DND-41 (cell line): ENCODE results near the gene CSTB.

ENCODE experiments used
- ATAC-seq: fragments of 200-7000 bp; cut with Tn5 transposase; 3 replicates; pipeline ENCODE4 v1.9.1; 2021; ENCODE audit warnings: low read depth; ENCODE audit not compliant: insufficient read depth
- DNase-seq: peaks from one replicate; pipeline ENCODE4 v3.0.0-alpha.2; 2020
- H2AFZ ChIP-seq: 2 replicates; pipeline ENCODE4 v1.6.0; 2012; ENCODE audit warnings: low read depth, low read length
- H3K27ac ChIP-seq: 2 replicates; pipeline ENCODE4 v1.5.1; 2012; ENCODE audit warnings: low read length, inconsistent platforms
- H3K27me3 ChIP-seq: fragments of 200-600 bp; sonication (generic); 2 replicates; pipeline ENCODE4 v1.6.0; 2012; ENCODE audit warnings: low read length, mild to moderate bottlenecking, inconsistent platforms; ENCODE audit not compliant: insufficient read depth, poor library complexity
- H3K36me3 ChIP-seq: 2 replicates; pipeline ENCODE4 v1.5.1; 2012; ENCODE audit warnings: low read length, inconsistent platforms; ENCODE audit not compliant: insufficient read depth
- H3K4me1 ChIP-seq: 2 replicates; pipeline ENCODE4 v1.5.1; 2012; ENCODE audit warnings: mild to moderate bottlenecking, low read length; ENCODE audit not compliant: insufficient read depth
- H3K4me2 ChIP-seq: 2 replicates; pipeline ENCODE4 v1.6.0; 2012; ENCODE audit warnings: mild to moderate bottlenecking, moderate library complexity, low read length, inconsistent platforms; ENCODE audit not compliant: insufficient read depth
- H3K4me3 ChIP-seq, 2 experiments: fragments of 200-600 bp in 1 of 2; shearing (Covaris generic) in 1 of 2; 2 replicates each; pipeline ENCODE4 v1.5.1; 2012 to 2016; ENCODE audit warnings: inconsistent platforms in 2 of 2, low read length in 2 of 2, mild to moderate bottlenecking in 2 of 2, low read depth in 1 of 2, moderate library complexity in 1 of 2
- H3K79me2 ChIP-seq: 2 replicates; pipeline ENCODE4 v1.6.0; 2012; ENCODE audit warnings: low read length, inconsistent platforms; ENCODE audit not compliant: insufficient read depth
- H3K9ac ChIP-seq: 2 replicates; pipeline ENCODE4 v1.6.0; 2012; ENCODE audit warnings: low read depth, mild to moderate bottlenecking, inconsistent platforms, low read length, moderate library complexity
- H3K9me3 ChIP-seq: 2 replicates; pipeline ENCODE4 v1.5.1; 2012; ENCODE audit warnings: low read length, moderate library complexity, mild to moderate bottlenecking, inconsistent platforms; ENCODE audit not compliant: insufficient read depth, severe bottlenecking
- H4K20me1 ChIP-seq: 2 replicates; pipeline ENCODE4 v1.6.0; 2012; ENCODE audit warnings: low read length; ENCODE audit not compliant: insufficient read depth
- CTCF ChIP-seq: IDR thresholded peaks from 2 replicates; pipeline ENCODE4 v1.5.1; 2012; ENCODE audit warnings: borderline replicate concordance, low read length, moderate library complexity, mild to moderate bottlenecking; ENCODE audit not compliant: poor library complexity, severe bottlenecking; ENCODE audit errors: extremely low read depth
- EZH2 ChIP-seq: IDR thresholded peaks from 3 replicates; pipeline ENCODE4 v1.6.1; 2012; ENCODE audit warnings: borderline replicate concordance, low read depth, mild to moderate bottlenecking, moderate library complexity, low read length, inconsistent platforms; ENCODE audit not compliant: severe bottlenecking

CSTB gene

GRCh38 chr21:43766734-43767497 is 9.2 kb downstream of the CSTB start:
- no peak overlapping the region for H3K4me2 ChIP-seq

GRCh38 chr21:43764576-43765495 is 11.3 kb downstream of the CSTB start:
- Histone ChIP-seq H3K27ac (no peak overlapping the region), H3K9ac (no peak overlapping the region)

More at GRCh38 chr21:43766734-43767497, 9.2 kb downstream of the CSTB start:
- no peaks in the 10 kb centered on the region for H3K27me3 ChIP-seq
- H4K20me1 ChIP-seq: no peaks in the 10 kb centered on the region
- DNase-seq (no peak), ATAC-seq (no peak)
- no peaks in the 10 kb centered on the region for H3K4me1 ChIP-seq
- TF ChIP-seq CTCF (no peak), EZH2 (no peak)
- H3K4me3 ChIP-seq: no peak overlapping the region
- no peak overlapping the region for H3K27ac ChIP-seq
- no peaks in the 10 kb centered on the region for H3K9me3 ChIP-seq
- no peak overlapping the region for H2AFZ ChIP-seq
- no peaks in the 10 kb centered on the region for H3K36me3 ChIP-seq
- H3K9ac ChIP-seq: no peak overlapping the region
- no peaks in the 10 kb centered on the region for H3K79me2 ChIP-seq

GRCh38 chr21:43763901-43764523 is 12.1 kb downstream of the CSTB start:
- H3K27me3 ChIP-seq: no peaks in the 10 kb centered on the region
- H3K9me3 ChIP-seq: no peaks in the 10 kb centered on the region
- no peak overlapping the region for H3K4me3 ChIP-seq
- no peak overlapping the region for H2AFZ ChIP-seq
- H3K4me2 ChIP-seq: no peak overlapping the region
- no peaks in the 10 kb centered on the region for H3K36me3 ChIP-seq
- TF ChIP-seq CTCF: no peak
- no peak for TF ChIP-seq EZH2
- H3K79me2 ChIP-seq: no peaks in the 10 kb centered on the region
- ATAC-seq (no peak), DNase-seq (no peak)
- H3K27ac ChIP-seq: no peak overlapping the region
- H3K4me1 ChIP-seq: no peaks in the 10 kb centered on the region
- H4K20me1 ChIP-seq: no peaks in the 10 kb centered on the region
- no peak overlapping the region for H3K9ac ChIP-seq

More at GRCh38 chr21:43764576-43765495, 11.3 kb downstream of the CSTB start:
- H3K4me3 ChIP-seq: no peak overlapping the region
- TF ChIP-seq EZH2 (no peak), CTCF (no peak)
- no peaks in the 10 kb centered on the region for H3K27me3 ChIP-seq
- no peaks in the 10 kb centered on the region for H3K36me3 ChIP-seq
- no peaks in the 10 kb centered on the region for H3K4me1 ChIP-seq
- no peak overlapping the region for H3K4me2 ChIP-seq
- no peak overlapping the region for H2AFZ ChIP-seq
- DNase-seq (no peak), ATAC-seq (no peak)
- H3K9me3 ChIP-seq: no peaks in the 10 kb centered on the region
- H4K20me1 ChIP-seq: no peaks in the 10 kb centered on the region
- no peaks in the 10 kb centered on the region for H3K79me2 ChIP-seq
